ENCODE data around the gene SYT1. TPM values are rescaled to one million over a fixed set of nuclear protein-coding genes. Genes with fewer than 3 reads are reported as not detected.

Gene SYT1
- total and polyA plus RNA-seq, 2 donors (not counting 1 experiment from before 2014, with no cell fraction given), result 0.60 to 1.3 TPM

- intact Hi-C loops (cut with micrococcal nuclease), result no loop called here
- no peaks in the 10 kb centered on the region for H3K27me3 Mint-ChIP-seq
- H3K79me2 ChIP-seq (ENCODE audit: control insufficient read depth, insufficient read depth, low read length), result no peaks in the 10 kb centered on the region
- no peaks in the 10 kb centered on the region for H4K20me1 ChIP-seq (ENCODE audit: control insufficient read depth, insufficient read depth, low read length, poor library complexity, severe bottlenecking)
- no peak overlapping the region for H3K9ac ChIP-seq (ENCODE audit: low read length)
- H2AFZ ChIP-seq (ENCODE audit: insufficient read depth, low read depth, low read length, poor library complexity, severe bottlenecking), result no peak overlapping the region
- no peaks in the 10 kb centered on the region for H3K27me3 ChIP-seq (replicated peaks in 1 of 4; ENCODE audit: control extremely low read depth in 1 of 4, control insufficient read depth in 3 of 4, insufficient read depth in 4 of 4, low read length in 3 of 4)
- H3K27ac ChIP-seq (ENCODE audit: low read length in 2 of 2), result no peak overlapping the region
- H3K27ac Mint-ChIP-seq, result no peak overlapping the region
- TF ChIP-seq EZH2 (IDR thresholded peaks at IDR 0.05; ENCODE audit: borderline replicate concordance, insufficient read depth, low read depth, low read length, poor library complexity, severe bottlenecking), result no peak
- TF ChIP-seq, protein P1, sequence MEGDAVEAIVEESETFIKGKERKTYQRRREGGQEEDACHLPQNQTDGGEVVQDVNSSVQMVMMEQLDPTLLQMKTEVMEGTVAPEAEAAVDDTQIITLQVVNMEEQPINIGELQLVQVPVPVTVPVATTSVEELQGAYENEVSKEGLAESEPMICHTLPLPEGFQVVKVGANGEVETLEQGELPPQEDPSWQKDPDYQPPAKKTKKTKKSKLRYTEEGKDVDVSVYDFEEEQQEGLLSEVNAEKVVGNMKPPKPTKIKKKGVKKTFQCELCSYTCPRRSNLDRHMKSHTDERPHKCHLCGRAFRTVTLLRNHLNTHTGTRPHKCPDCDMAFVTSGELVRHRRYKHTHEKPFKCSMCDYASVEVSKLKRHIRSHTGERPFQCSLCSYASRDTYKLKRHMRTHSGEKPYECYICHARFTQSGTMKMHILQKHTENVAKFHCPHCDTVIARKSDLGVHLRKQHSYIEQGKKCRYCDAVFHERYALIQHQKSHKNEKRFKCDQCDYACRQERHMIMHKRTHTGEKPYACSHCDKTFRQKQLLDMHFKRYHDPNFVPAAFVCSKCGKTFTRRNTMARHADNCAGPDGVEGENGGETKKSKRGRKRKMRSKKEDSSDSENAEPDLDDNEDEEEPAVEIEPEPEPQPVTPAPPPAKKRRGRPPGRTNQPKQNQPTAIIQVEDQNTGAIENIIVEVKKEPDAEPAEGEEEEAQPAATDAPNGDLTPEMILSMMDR (IDR thresholded peaks at IDR 0.05), result no peak
- DNase-seq (no peak), ATAC-seq (ENCODE audit: low read depth) (no peak)
- H3K9me3 ChIP-seq (ENCODE audit: control extremely low read depth in 1 of 3, control insufficient read depth in 2 of 3, insufficient read depth in 1 of 3, low read length in 2 of 3), result no peaks in the 10 kb centered on the region
- POLR2A ChIA-PET, result no interaction called here
- H3K9me3 Mint-ChIP-seq (ENCODE audit: insufficient read depth), result no peaks in the 10 kb centered on the region
- CTCF ChIA-PET, result no interaction called here
- H3K4me3 ChIP-seq (ENCODE audit: control extremely low read depth in 1 of 5, extremely low read depth in 1 of 5, insufficient read depth in 1 of 5, low read depth in 2 of 5, low read length in 4 of 5), result no peak overlapping the region
- no peaks in the 10 kb centered on the region for H3K36me3 ChIP-seq (replicated peaks in 1 of 2; ENCODE audit: control extremely low read depth in 1 of 2, control insufficient read depth in 1 of 2, extremely low read depth in 1 of 2, insufficient read depth in 2 of 2, low read length in 1 of 2)
- no peak overlapping the region for H3K4me3 Mint-ChIP-seq
- H3K4me1 ChIP-seq (ENCODE audit: control insufficient read depth in 2 of 2, insufficient read depth in 2 of 2, low read length in 2 of 2), result no peaks in the 10 kb centered on the region
- no CpG with 5 or more reads among the region's 3 CpGs for WGBS (ENCODE audit: insufficient coverage)
- H3K4me2 ChIP-seq (replicated peaks; ENCODE audit: low read depth, low read length, poor library complexity, severe bottlenecking), result no peak overlapping the region
- no peaks in the 10 kb centered on the region for H3K4me1 Mint-ChIP-seq
Measured at GRCh38 chr12:78958941-78959340, 94.4 kb downstream of the SYT1 start.

DNA sequence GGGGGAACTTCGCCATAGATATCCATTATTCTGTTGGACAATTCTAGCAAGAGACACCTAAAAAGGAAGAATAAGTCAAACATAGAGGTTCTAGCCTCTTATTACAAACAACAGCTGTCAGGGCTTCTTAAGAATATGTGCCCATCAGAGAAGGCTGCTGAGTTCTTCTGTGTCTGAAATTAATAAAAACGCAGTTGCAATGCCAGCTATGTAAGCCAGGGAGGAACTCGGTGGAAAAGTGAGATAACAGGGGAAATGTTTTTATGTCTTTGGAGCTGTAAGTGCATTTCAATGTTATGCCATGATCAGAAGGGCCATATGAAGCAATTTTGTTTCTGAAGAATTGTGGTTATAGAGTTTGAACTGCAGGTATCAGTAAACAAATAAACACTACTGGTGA, 95.0 kb downstream of the SYT1 start:
- WGBS (ENCODE audit: insufficient coverage), result 75% methylated on average over 2 of the region's 3 CpGs
- intact Hi-C loops (cut with micrococcal nuclease), result no loop called here
- POLR2A ChIA-PET, result no interaction called here

More for the DNA sequence above, 95.0 kb downstream of the SYT1 start:
- H3K27me3 Mint-ChIP-seq, result no peaks in the 10 kb centered on the region
- H3K9me3 Mint-ChIP-seq (ENCODE audit: insufficient read depth), result no peaks in the 10 kb centered on the region
- Histone ChIP-seq H3K4me1 (ENCODE audit: control insufficient read depth in 2 of 2, insufficient read depth in 2 of 2, low read length in 2 of 2) (no peaks in the 10 kb centered on the region), H3K27ac (ENCODE audit: low read length in 2 of 2) (no peak overlapping the region), H3K4me3 (ENCODE audit: control extremely low read depth in 1 of 5, extremely low read depth in 1 of 5, insufficient read depth in 1 of 5, low read depth in 2 of 5, low read length in 4 of 5) (no peak overlapping the region), H3K27me3 (replicated peaks in 1 of 4; ENCODE audit: control extremely low read depth in 1 of 4, control insufficient read depth in 3 of 4, insufficient read depth in 4 of 4, low read length in 3 of 4) (no peaks in the 10 kb centered on the region), H3K36me3 (replicated peaks in 1 of 2; ENCODE audit: control extremely low read depth in 1 of 2, control insufficient read depth in 1 of 2, extremely low read depth in 1 of 2, insufficient read depth in 2 of 2, low read length in 1 of 2) (no peaks in the 10 kb centered on the region), H4K20me1 (ENCODE audit: control insufficient read depth, insufficient read depth, low read length, poor library complexity, severe bottlenecking) (no peaks in the 10 kb centered on the region), H3K9ac (ENCODE audit: low read length) (no peak overlapping the region), H2AFZ (ENCODE audit: insufficient read depth, low read depth, low read length, poor library complexity, severe bottlenecking) (no peak overlapping the region), H3K9me3 (ENCODE audit: control extremely low read depth in 1 of 3, control insufficient read depth in 2 of 3, insufficient read depth in 1 of 3, low read length in 2 of 3) (no peaks in the 10 kb centered on the region), H3K4me2 (replicated peaks; ENCODE audit: low read depth, low read length, poor library complexity, severe bottlenecking) (no peak overlapping the region), H3K79me2 (ENCODE audit: control insufficient read depth, insufficient read depth, low read length) (no peaks in the 10 kb centered on the region)
- DNase-seq (no peak), ATAC-seq (ENCODE audit: low read depth) (no peak)
- no peak overlapping the region for H3K4me3 Mint-ChIP-seq
- H3K27ac Mint-ChIP-seq, result no peak overlapping the region
- no peaks in the 10 kb centered on the region for H3K4me1 Mint-ChIP-seq
- no peak for TF ChIP-seq EZH2 (IDR thresholded peaks at IDR 0.05; ENCODE audit: borderline replicate concordance, insufficient read depth, low read depth, low read length, poor library complexity, severe bottlenecking)
- TF ChIP-seq, protein P1 (IDR thresholded peaks at IDR 0.05), result no peak
- CTCF ChIA-PET, result no interaction called here

Data from B cell (primary cell).